HG02870 (cell line): ENCODE data around the gene PLCG2.

Source experiments
- ATAC-seq: cut with Tn5 transposase; IDR thresholded peaks from one replicate; pipeline ENCODE4 v1.9.1; 2021; ENCODE audit warnings: mild to moderate bottlenecking, moderate library complexity; ENCODE audit not compliant: unreplicated experiment

Gene PLCG2

GRCh38 chr16:81838794-81839193 is 59.7 kb downstream of the PLCG2 start:
- ATAC-seq = peak; percentile 39

- ATAC-seq = peak; percentile 34
These were observed 62.6 kb downstream of the PLCG2 start for GRCh38 chr16:81841722-81842121.

DNA sequence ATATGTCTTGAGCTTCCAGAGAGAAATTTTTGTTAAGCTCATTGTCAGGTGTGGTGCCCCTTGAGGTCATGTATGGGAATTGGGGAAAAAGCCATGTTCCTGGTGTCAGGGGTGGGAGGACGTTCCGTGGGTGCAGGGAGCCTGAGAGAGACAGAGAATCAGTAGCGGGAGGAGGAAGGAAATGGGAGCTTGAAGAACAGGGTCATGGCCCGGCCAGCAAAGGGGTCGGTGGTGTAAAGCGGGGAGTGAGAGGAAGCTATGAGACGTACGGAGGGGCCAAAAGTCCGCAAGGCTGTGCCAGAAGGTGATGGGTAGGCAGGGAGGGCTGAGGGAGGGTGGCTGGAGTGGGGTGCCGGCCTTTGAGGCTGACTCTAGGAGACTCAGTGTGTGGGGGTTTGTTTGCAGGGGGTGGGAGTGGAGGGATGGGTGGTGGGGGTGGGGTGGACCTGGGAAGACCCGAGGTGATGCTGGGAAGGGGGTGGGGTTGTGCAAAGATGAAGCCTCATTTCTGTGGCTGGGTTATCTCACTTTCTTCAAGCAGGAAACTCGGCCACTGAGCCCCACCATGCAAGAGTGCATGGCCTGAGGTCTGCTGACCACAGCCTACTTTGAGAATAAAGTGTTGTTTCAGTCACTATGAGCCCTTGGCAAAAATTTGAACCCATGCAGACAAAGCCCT is 63.6 kb downstream of the PLCG2 start:
- no peak for ATAC-seq

DNA sequence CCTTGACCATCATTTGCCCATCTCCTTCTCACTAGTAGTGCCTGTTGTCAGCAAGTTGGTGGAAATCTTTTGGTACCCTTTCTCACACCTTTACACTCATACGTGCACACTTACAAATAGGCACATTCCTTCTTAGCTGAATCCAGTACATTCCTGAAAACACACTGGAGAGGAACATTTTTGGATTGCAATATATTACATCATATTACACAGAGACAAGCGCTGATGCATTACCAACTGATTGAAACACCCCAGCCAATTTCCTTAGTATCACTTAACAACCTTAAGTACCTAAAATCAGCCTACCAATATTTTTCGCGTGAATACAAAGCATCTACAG is 64.1 kb downstream of the PLCG2 start:
- no peak for ATAC-seq

DNA sequence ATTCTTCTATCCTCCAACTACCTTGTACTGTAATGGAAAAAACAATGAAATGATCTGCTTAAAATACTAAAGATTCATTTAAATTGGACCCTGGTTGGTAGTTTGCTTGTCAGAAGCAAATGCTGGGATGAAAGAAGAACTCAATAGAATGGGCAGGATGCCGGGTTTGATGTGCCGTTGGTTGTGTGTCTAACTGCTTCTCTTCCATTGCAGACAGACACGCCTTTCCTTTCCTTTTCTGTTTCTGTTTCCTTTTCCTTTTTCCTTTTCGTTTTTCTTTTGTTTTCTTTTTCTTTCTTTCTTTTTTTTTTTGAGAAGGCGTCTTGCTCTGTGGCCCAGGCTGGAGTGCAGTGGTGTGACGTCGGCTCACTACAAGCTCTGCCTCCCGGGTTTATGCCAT is 64.6 kb downstream of the PLCG2 start:
- ATAC-seq = no peak

DNA sequence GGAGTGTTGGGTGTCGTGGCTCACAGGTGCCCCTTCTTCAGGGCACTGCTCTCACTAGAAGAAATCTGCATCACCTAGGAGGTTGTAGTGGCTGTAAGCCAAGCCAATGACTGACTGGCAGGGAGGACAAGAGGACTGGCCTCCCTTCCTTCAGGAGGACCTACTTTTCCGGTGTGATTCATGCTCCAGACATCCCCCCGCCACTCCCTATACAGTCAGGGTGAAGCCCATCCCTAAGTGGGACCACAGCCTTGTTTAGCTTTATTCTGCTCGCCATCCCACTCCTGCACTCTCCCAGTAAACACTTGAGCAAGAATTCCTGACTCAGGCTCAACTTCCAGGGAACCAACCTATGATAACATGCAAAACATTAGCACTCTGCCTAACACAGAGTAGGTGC is 67.0 kb downstream of the PLCG2 start:
- ATAC-seq = no peak

GRCh38 chr16:81848306-81848853 is 69.3 kb downstream of the PLCG2 start:
- no peak for ATAC-seq

DNA sequence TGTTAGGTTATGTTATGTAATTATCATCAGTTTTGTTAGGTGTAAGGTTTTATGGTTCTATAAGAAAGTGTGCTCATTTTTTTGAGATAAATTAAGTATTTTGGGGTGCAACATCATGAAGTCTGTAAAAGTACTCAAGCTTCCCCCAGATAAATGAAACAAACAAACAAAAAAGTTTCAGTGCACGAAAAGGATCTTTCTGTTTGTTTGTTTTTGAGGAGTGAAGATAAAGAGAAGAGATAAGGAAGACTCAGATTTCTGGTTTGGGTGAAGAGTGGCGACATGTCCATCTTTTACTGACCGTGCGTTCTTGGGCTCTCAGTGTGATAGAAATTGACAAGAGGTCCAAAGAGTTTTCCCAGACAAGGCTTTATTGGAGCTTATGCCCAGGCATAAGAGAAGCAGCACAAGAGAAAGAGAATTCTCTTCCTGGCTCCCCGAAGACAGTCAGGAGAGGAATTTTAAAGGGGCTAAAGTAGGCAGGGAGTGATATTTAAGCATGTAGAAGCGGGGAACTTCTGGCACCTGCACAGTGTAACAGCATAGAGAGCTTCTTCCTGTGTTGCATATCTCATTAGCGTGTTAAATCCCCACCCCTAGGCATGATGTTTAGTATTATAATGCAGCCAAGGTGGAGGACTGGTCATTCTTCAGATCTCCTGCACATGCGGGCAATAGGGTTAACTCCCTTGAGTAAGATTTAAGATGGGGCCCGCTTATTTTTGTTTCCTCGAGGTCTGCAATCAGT is 71.3 kb downstream of the PLCG2 start:
- ATAC-seq = no peak

- no peak for ATAC-seq
These were observed 73.3 kb downstream of the PLCG2 start for GRCh38 chr16:81852347-81852746.

GRCh38 chr16:81855552-81856153 is 76.6 kb downstream of the PLCG2 start:
- no peak for ATAC-seq

DNA sequence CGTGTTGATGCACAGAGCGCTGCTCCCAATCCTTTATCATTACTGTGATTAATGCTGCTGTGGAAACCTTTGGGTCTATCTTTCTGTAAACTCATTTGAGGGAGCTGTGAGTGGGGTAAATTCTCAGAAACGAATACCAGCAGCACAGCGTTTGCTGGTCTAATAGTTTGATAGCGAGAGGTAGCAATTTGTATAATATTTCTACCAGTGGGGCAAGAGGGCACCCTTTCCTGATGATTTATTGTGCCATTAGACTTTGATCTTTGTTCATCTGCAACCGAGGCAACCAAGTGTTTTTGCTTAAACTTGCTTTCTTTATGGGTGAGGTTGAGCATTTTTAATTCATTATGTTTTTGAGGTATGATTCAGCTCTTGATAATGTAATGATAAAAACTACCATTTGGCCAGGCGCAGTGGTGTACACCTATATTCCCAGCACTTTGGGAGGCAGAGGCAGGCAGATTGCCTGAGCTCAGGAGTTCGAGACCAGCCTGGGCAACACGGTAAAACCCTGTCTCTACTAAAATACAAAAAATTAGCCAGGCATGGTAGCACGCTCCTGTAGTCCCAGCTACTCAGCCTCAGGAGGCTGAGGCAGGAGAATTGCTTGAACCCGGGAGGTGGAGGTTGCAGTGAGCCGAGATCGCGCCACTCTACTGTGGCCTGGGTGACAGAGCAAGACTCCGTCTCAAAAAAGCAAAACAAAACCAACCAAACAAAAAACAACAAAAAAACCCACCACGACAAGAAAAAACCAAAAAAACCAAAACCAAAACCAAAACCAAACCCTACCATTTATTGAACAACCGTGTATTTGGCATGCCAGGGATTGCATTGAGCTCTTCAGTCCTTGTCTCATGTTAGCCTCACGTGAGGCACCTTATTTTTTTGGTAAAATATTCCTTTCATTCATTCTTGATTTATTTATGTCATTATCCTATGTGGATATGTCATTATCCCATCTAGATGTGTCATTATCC is 81.5 kb downstream of the PLCG2 start:
- ATAC-seq = no peak

- no peak for ATAC-seq
These were observed 82.4 kb downstream of the PLCG2 start for GRCh38 chr16:81861503-81861902.

DNA sequence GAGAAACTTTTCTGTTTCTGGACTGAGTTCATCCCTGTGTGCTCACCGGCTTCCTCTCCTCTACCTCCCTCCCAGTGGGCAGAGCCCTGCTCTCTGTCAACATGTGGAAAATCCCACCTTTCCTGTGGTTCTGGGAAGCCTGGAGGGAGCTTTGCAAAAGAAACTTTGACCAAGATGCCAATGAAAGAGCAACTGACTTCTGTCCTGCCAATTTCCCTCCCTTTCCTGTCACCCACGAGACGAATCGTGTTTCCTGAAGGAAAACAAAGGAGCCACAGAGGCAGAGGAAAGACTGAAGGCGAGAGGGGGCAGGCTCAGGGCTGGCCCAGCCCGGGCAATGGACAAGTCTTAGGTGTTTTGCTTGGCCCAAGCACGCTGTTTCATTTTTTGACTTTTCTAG is 82.8 kb downstream of the PLCG2 start:
- ATAC-seq = no peak

GRCh38 chr16:81863630-81864352 is 84.7 kb downstream of the PLCG2 start:
- ATAC-seq = peak; percentile 70

DNA sequence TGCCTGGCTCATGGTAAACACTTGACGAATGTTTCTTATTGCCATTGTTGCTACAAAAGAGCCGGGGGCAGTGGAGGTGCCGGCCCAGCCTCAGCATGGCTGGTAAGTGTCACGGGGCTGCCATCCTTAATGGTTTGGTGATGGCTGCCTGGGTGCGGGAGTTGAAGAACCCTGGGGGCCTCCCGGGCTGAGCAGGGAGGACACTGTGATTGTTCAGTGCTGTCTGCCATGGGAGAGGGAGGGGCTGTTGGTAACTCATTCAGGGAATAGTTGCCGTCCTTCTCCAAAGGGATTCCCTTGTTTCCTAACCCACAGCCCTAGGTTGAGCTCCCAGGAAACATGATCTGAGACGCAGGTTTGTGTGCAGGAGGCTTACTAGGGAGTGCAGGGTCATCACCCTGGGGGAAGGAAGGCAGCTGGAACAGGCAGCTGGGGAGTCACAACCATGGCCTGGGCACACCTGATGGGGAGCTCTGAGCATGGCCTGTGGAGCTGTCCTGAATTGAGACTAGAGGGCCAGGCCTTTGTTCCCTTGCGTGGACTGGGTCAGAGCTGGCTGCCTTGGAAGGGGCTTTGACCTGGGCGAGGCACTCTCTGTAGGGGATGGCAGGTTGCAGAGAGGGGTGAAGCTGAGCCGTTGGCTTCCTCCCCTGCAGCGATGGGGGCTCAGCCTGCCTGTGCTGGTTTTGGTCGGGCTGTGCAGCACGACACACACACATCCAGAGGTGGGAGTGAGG is 85.7 kb downstream of the PLCG2 start:
- no peak for ATAC-seq

GRCh38 chr16:81866820-81867440 is 87.8 kb downstream of the PLCG2 start:
- ATAC-seq = no peak

GRCh38 chr16:81868057-81868748 is 89.1 kb downstream of the PLCG2 start:
- no peak for ATAC-seq

GRCh38 chr16:81869326-81869725 is 90.2 kb downstream of the PLCG2 start:
- ATAC-seq = no peak
